T follicular helper cell (primary cell): Measurements from ENCODE around the gene RNASEH2C.
"Not testable (repeated sequence)": the region's sequence is repeated elsewhere in the genome, so short reads cannot be mapped to it uniquely, and the experiment has no call there.

Source experiments
- DNase-seq: peaks from one replicate; pipeline ENCODE4 v3.0.0-alpha.2; 2020; ENCODE audit warnings: low read depth
- total RNA-seq, 2 experiments: gene quantifications; one replicate each; lab custom pipeline; 2026; lab: John Stamatoyannopoulos, UW

The RNASEH2C gene
- 40.3 to 53.3 reads per million in 2 experiments for total RNA-seq

DNA sequence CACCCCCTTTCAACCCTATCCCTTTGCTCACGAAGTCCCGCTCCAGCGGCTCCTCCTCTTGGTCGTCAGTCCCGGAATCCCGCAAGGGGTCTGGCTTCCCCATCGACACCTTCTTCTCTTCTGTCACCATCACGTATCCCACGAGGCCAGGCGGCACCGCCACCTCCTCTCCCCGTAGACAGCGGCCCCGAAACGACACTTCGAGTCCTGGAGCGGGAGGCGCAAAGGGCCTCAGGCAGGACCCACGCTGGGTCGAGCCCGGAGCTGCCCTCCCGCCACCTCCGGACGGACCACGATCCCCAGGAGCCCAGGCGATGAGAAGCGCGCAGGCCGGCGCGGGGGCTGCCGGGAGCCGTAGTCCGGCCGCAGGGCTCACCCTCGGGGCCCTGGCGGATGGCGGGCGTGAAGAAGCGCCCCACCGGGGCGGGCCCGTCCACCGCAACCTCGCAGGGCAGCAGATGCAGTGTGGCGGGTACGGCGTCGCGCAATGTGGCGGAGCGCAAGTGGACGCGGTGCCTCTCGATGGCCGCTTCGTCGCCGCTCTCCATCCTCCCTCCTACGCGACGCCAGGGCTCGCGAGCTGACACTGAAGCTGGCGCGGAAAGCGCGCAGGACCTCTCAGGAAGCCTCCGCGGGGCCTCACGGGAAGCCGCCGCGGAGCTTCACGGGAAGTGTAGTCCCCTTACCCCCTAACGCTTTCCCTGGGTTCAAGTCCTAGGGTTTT is at the start of gene RNASEH2C:
Gene RNASEH2C (minus strand): TSS at position 588 of the 724 bp plus-strand sequence. CDS start 40 bp downstream, at position 548.
- peak; percentile 64 for DNase-seq

DNA sequence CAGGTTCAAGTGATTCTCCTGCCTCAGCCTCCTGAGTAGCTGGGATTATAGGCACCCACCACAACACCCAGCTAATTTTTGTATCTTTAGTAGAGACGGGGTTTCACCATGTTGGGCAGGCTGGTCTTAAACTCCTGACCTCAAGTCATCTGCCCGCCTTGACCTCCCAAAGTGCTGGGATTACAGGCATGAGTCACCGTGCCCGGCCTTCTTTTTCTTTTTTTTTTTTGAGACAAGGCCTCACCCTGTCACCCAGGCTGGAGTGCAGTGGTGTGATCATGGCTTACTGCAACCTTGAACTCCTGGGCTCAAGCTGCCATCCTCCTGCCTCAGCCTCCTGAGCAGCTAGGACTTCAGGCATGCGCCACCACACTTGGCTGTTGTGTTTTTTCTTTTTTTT is 47.2 kb upstream of the RNASEH2C start:
- not testable (repeated sequence) for DNase-seq

DNA sequence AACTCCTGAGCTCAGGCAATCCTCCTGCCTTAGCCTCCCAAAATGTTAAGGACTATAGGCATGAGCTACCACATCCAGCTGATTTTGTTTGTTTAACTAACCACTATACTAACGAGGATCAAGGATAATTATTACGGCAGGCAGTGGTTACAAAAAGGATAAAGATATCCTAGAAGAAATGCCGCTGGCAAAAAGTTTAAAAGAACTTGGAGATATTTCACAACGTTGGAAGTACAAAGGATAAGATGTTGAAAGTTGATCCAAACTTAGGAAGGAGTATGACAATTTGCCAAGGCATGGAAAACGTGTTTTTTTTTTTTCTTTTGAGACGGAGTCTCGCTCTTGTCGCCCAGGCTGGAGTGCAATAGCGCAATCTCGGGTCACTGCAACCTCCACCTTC is 46.8 kb upstream of the RNASEH2C start:
- no peak for DNase-seq

DNA sequence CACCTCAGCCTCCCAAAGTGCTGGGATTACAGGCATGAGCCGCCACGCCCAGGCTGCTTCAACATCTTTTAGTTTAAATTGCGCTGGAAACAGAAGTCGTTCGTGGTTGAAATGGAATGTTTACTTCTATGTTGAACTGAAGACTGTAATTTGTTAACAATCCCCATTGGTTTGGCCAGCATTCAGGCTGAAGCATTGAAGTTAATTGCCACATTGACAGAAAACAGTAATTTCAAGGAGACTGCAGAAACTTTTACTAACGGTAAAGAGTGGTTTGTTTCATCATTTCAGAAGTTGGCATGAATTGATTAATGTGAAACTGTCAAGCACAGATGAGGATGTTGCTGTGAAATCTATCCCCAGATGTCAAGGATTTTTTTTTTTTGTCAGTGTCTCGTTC is 45.9 kb upstream of the RNASEH2C start:
- DNase-seq, result no peak

DNA sequence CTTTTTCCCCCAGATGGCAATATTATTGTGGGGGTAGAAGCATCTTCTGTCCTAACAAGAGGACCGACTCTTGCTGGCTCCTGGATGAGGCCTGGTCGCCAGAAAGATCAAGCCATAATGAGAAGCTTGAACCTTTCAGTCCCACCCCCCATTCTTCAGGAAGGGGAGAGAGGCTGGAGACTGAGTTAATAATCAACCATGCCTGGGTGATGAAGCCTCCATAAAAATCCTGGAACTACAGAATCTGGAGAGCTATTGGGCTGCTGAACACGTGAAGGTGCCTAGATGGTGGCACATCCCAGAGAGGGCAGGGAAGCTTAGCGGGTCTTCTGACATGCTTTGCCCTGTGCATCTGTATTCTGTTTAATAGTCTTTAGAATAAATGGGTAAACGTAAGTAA is 43.8 kb upstream of the RNASEH2C start:
- DNase-seq, result no peak

DNA sequence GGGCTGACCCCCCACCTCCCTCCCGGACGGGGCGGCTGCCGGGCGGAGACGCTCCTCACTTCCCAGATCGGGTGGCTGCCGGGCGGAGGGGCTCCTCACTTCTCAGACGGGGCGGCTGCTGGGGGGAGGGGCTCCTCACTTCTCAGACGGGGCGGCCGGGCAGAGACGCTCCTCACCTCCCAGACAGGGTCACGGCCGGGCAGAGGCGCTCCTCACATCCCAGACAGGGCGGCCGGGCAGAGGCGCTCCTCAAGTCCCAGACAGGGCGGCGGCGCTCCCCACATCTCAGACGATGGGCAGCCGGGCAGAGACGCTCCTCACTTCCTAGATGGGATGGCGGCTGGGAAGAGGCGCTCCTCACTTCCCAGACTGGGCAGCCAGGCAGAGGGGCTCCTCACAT is 42.2 kb upstream of the RNASEH2C start:
- not testable (repeated sequence) for DNase-seq

DNA sequence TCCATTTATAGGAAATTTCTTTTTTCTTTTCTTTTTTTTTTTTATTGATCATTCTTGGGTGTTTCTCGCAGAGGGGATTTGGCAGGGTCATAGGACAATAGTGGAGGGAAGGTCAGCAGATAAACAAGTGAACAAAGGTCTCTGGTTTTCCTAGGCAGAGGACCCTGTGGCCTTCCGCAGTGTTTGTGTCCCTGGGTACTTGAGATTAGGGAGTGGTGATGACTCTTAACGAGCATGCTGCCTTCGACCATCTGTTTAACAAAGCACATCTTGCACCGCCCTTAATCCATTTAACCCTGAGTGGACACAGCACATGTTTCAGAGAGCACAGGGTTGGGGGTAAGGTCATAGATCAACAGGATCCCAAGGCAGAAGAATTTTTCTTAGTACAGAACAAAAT is 41.6 kb upstream of the RNASEH2C start:
- not testable (repeated sequence) for DNase-seq

DNA sequence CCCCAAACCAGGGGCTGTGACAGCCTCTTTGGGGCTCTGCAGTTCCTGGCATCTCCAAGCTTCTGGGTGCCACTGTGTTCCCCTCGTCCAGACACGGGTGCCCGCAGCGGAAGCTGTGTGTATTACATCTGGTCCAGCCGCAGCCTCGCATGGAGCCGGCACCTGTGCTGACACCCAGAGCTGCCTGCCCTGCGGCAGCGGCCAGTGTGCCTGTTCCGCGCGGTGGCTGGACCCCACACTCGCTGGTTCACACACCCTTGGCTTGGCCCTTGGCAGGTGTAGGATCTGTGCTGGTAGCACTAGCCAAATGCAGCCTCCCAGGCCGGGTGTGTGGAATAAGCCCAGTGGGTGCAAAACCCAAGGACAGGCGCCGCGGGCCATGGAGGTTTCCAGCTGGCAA is 24.5 kb upstream of the RNASEH2C start:
- no peak for DNase-seq

DNA sequence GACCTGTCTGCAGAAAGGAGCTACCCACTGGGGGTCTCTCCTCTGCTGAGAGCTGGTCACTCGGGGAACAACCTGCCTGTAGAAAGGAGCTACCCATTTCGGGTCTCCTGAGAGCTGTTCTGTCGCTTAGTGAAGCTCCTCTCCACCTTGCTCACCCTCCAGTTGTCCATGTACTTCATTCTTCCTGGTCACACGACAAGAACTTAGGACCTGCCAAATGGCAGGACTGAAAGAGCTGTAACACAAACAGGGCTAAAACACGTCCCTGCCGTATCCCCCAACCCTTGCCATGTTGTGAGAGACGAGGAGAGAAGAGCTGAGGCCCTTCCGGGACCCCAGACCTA is 24.1 kb upstream of the RNASEH2C start:
- no peak for DNase-seq

DNA sequence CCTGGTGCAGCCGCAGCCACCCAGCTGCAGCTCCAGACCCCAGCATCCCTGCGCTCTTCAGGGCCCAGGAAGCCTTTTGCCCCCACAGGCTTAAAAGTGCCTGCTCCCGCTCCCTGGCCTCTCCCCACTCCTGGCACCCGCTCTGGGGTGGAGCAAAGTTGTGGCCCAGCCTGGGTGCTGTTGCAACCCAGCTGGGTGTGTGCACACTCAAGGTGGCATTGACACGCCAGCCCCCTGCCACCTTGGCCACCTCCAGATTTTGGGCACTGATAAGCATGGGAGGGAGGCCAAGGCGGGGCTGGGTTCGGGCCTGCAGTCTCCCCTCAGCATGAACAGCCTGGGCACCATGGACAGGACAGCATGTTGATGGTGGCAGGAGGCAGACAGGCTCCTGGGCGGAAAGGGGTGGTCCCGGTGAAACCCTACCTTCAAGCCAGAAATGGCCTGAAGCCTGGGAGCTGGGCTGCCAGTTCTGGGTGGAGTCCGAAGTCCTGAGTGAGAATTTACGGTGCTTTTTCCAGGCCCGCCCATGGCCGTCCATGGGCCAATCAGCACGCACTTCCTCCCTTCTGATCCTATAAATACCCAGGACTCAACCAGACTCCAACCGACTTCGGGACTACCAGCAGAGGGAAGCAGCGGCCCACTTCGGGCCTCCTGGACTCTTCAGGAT is 23.6 kb upstream of the RNASEH2C start:
- DNase-seq, result no peak

DNA sequence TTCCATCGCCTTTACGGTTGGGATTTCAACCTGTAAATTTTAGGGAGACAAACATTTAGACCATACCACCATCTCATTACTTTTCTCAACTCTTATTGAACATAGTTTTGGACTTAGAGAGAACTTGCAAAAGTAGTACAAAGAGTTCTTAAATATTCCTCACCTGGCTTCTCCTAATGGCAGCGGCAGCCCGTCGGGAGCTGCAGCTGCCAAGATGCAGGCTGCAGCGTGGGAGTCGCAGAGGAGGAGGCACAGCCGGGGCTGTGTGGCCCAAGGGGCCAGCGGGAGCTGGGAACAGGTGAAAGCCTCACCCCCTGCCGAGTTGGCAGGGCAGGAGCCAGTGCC is 23.1 kb upstream of the RNASEH2C start:
- no peak for DNase-seq

DNA sequence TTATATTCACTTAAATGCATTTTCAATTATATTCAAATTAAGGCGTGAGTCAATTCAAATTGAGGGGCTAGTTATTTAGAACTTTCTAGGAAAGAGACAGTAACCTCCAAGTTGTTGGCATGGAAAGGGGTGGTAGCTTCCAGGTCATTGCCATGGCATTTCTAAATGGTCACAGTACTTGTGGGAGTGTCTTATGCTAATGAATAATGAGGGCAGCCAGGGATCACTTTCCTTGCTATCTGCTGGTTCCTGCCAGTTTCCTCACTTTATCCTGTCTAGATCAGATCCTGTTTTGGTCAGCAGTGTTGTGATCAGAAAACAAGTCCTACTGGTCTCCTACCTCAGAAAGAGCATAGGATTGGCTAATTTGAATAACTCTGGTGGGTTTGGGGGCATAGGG is 21.8 kb upstream of the RNASEH2C start:
- DNase-seq, result no peak

DNA sequence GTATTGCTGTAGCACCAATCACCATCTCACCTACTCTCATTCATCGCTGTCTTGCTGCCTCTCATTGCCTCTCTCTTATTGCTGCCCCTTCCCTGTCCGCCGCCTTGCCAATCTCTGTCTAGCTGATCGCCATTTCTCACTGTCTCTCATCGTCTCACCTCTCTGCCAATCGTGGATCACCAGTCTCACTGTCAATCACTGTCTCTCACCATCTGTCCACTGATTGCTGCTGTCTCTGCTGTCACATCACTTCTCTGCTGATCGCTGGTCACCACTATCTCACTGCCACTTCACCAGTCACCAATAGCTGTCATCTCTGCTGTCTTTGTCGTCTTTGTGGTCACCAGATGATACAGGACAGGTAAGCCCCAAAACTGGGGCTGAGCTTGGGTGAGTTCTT is 20.6 kb upstream of the RNASEH2C start:
- no peak for DNase-seq

DNA sequence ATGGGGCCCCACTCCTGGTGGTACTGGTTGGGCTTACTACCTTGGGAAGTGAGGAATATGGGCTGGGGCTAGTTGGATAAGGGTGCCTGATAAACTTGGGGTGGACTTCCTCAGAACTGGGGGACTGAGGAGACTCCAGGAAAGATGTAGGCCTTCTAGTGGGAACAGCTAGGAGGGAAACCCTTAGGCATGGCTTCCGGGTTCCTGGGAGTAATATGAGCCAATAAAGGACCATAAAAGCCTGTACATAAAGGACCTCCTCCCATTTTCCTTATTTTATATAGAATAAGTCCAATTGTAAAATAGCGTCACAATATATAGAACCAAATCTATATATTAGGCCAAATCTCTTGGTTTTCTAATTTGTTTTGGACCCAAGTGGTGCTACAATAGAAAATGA is 18.4 kb upstream of the RNASEH2C start:
- no peak for DNase-seq

DNA sequence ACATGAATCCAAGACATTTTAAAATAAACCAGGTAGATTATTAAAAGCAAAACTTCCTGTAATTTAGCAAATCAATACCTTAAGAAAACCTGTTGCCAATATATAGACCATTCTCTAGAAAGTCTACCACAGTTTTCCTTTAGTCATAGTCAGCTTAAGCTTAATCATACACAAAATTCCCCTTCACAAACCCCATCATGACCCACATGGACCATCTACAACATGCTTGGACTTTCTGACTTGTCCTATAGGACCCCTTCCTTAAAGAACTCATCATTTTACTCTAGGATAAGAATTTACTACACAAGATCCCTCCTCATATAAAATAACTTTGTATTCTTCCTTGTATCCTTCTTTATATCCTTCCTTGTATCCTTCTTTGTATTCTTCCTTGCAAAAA is 16.2 kb upstream of the RNASEH2C start:
- no peak for DNase-seq

DNA sequence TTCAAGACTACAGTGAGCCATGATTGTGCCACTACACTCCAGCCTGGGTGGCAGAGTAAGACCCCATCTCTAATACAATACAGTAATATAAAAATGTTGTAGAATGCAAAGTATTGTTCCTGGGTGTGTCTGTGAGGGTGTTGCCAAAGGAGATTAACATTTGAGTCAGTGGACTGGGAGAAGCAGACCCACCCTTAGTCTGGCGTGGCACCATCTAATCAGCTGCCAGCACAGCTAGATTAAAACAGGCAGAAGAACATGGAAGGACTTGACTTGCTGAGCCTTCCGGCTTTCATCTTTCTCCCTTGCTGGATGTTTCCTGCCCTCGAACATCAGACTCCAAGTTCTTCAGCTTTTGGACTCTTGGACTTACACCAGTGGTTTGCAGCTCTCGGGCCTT is 14.5 kb upstream of the RNASEH2C start:
- DNase-seq, result not testable (repeated sequence)

DNA sequence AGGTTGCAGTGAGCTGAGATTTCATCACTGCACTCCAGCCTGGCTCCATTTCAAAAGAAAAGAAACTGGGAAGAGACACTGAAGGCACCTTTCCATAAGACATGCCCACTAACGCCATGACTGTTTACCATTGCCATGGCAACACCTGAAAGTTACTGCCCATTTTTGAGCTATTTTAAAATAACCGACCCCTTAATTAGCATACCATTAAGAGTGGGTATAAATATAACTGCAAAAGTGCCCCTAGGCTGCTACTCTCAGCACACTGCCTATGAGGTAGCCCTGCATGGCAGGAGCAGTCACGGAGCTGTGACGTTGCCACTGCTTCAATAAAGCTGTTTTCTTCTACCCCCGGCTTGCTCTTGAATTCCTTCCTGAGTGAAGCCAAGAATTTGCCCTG is 9.9 kb upstream of the RNASEH2C start:
- DNase-seq, result no peak

DNA sequence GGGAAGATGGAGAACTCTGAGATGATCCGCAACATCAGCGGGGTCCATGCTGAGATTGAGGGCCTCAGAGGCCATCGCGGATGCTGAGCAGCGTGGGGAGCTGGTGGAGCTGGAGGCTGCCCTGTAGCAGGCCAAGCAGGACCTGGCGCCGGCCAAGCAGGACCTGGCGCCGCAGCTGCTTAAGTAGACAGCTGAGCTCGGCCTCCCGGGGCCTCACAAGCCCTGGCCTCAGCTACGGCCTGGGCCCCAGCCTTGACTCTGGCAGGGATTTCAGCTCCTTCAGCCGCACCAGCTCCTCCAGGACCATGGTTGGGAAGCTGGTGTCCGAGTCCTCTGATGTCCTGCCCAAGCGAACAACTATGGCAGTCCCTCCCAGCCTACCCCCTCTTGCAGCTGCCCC is 7.3 kb upstream of the RNASEH2C start:
- no peak for DNase-seq

DNA sequence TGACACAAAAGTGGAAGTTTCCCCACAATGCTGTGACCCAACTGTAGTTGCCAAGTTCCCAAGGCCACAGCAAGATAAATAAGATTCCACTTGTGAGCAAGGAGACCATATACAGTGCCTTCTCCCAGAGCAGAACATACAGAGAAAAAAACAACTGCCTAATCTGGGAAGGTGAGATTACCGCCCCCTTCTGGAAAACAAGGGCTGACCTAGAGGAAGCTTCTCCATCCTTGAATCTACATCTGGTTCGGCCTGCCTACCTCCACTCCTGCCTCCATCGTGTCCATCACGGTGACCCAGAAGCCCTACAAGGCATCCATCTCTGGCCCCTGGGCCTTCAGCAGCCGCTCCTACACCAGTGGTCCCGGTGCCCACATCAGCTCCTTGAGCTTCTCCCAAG is 6.1 kb upstream of the RNASEH2C start:
- DNase-seq, result no peak

DNA sequence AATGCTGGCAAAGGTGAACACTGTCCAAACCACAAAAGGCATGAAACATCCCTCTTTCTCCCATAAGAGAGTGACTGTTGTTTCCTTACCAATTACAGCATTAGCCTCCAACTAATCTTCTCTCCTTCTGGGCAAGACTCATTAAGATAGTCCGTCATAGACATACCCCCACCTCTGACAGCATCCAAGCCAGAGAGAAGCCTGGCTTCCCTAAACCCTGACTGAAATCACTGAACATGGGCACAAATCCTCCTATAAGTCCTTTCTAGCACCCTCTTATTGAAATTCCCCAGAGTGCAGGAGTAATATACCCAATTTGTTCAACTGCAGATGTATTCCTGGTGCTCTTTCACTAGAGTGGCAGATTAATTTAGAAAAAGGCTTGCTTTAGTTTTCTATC is 1.7 kb upstream of the RNASEH2C start:
- DNase-seq, result no peak

DNA sequence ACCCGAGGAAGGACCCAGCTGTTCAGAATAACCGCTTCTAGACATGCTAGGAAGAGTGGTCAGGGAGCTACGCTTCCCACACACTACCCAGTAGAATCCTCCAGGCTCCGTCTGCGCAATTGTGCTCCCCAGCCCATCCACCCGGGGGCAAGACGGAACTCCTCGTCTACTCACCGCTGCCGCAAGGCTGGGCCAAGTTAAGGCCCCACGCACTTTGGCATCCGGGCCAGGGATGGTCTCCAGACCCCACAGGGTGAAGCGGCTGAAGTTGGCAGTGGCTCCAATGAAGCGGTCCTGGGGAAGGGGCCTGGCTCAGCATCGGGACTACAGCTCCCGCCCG is 757 bp downstream of the RNASEH2C start:
- no peak for DNase-seq

DNA sequence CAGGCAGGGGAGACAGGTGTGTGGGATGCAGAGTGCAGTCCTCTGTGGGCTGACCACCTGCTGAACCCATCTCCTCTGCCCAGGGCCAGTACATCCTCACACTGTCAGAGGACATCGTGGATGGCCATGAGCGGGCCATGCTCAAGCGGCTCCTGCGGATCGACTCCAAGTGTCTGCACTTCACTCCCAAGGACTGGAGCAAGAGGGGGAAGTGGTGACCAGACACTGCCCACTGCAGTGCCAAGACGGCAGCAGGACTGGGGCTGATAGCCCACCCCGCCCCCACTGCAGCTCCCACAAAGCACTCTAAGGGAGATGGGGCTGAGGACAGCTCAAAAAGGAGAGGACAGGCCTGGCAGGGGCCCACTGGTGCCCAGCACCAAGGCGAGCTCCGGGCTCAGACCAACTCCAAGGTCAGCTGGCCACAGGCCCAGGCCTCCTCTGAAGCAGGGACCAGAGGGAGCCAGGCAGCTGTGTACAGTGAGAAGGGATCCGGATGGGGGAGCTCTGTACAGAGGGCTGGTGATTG is 1.6 kb downstream of the RNASEH2C start:
- no peak for DNase-seq

DNA sequence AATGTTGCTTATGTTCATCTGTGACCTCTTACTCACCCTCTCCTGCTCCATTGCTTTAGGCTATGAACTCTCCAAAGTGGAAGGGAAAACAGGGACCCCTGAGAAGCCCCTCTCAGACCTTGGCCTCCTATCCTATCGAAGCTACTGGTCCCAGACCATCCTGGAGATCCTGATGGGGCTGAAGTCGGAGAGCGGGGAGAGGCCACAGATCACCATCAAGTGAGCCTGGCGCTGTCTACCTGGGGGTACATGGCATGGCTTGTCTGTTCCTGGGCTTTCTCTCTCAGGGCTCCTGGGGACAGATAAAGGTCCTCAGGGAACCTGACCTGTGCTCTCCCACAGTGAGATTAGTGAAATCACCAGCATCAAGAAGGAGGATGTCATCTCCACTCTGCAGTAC is 2.1 kb downstream of the RNASEH2C start:
- DNase-seq, result no peak

DNA sequence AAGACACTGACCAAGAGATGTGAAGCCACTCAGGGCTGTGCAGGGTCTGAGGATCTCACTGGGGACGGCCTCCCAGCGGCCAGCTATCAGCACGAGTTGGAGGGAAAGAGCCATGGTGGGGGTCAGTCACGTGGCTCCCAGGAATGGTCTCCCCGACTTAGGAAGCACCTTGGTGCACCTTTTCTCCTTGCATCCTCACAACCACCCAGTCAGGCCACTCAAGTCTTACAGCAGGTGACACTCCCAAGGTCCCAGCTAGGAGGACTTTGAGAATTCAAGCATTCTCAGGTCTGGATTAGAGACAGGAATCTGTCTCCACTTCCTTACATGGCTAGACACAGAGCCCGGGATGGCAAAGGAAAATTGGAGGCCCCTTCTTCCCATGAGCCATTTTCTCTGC is 2.7 kb downstream of the RNASEH2C start:
- no peak for DNase-seq
